Calu3 (cell line): ENCODE measurements around the gene HBP1. TPM values are rescaled to one million over a fixed set of nuclear protein-coding genes. Genes with fewer than 3 reads are reported as not detected.

ENCODE experiments used
- BruUV-seq: library from RNA; stranded (reverse); fragments of 400-500 nt; replicated peaks from 2 replicates; lab custom pipeline; 2021; lab: Mats Ljungman, UMichigan
- CTCF ChIA-PET: fragments of 300-600 bp; sonication (Branson Sonifier 250); formaldehyde crosslinking; loops from one replicate; lab custom pipeline; 2022; ENCODE audit warnings: antibody characterized with exemption; lab: Charles Lee
- DNase-seq: peaks from one replicate; pipeline ENCODE4 v3.0.0; 2022
- H3K27ac Mint-ChIP-seq: one replicate; pipeline ENCODE4 v1.8.0; 2022; ENCODE audit warnings: mixed read lengths; ENCODE audit not compliant: unreplicated experiment
- H3K27me3 Mint-ChIP-seq: one replicate; pipeline ENCODE4 v1.8.0; 2022; ENCODE audit warnings: mixed read lengths; ENCODE audit not compliant: unreplicated experiment
- H3K36me3 Mint-ChIP-seq: one replicate; pipeline ENCODE4 v1.8.0; 2022; ENCODE audit warnings: mild to moderate bottlenecking, moderate library complexity, mixed read lengths; ENCODE audit not compliant: insufficient read depth, unreplicated experiment
- H3K4me1 Mint-ChIP-seq: one replicate; pipeline ENCODE4 v1.8.0; 2022; ENCODE audit warnings: mild to moderate bottlenecking, low read depth, mixed read lengths; ENCODE audit not compliant: unreplicated experiment
- H3K4me3 Mint-ChIP-seq: one replicate; pipeline ENCODE4 v1.8.0; 2022; ENCODE audit warnings: mild to moderate bottlenecking, low read depth, moderate library complexity, mixed read lengths; ENCODE audit not compliant: unreplicated experiment
- H3K9me3 Mint-ChIP-seq: one replicate; pipeline ENCODE4 v1.8.0; 2022; ENCODE audit warnings: low read depth, mixed read lengths; ENCODE audit not compliant: unreplicated experiment
- CTCF ChIP-seq: fragments of 200-600 bp; IDR thresholded peaks from one replicate; pipeline ENCODE4 v1.8.0; 2022; ENCODE audit warnings: antibody characterized with exemption; ENCODE audit not compliant: unreplicated experiment
- intact Hi-C: fragments of 100-400 bp; cut with micrococcal nuclease; formaldehyde crosslinking; loops from one replicate; pipeline ENCODE4 v1.10.0; 2022; ENCODE audit not compliant: unreplicated experiment
- total RNA-seq: library from RNA; stranded (reverse); gene quantifications from 2 replicates; pipeline ENCODE4 v1.2.3, GENCODE V29; 2022

HBP1 gene
- total RNA-seq, 1 experiment from 2014 or later: 32.0 TPM

DNA sequence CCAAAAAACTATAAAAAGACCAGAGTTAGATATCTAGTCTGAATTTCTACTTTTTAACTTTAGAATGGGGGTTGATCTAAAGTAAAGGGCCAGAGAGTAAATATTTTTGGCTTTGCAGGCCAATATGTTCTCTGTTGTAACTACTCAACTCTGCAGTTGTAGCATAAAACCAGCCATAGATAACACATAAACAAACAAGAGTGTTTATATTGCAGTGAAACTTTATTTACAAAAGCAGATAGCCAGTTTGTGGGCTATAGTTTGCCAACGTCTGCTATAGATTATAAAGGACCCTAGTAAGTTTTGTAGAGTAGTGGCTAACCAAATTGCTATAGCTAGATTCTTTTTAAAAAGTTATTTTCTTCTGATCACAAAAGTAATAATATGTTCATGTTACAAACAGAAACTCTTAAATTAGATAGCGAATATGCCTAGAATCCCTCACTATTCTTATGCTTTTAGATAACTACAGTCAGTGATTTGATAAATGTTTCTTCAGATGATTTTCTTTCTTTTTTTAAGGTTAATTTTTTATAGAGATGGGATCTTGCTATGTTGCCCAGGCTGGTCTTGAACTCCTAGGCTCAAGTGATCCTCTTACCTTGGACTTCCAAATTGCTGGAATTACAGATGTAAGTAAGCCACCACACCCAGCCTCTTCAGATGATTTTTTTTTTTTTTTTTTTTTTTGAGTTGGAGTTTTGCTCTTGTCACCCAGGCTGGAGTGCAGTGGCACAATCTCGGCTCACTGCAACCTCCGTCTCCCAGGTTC is 23.6 kb upstream of the HBP1 start:
- Mint-ChIP-seq H3K27ac (no peak overlapping the region), H3K9me3 (no peaks in the 10 kb centered on the region), H3K4me1 (no peaks in the 10 kb centered on the region), H3K4me3 (no peak overlapping the region), H3K36me3 (no peaks in the 10 kb centered on the region), H3K27me3 (no peaks in the 10 kb centered on the region)
- intact Hi-C loops: loop anchor here (10.0 kb wide), 1 partner anchor 100 kb away; the partner anchor contains the start of gene PRKAR2B
- TF ChIP-seq CTCF: no peak
- CTCF ChIA-PET: no interaction called here
- no peak for DNase-seq
- no TSS peak for BruUV-seq

DNA sequence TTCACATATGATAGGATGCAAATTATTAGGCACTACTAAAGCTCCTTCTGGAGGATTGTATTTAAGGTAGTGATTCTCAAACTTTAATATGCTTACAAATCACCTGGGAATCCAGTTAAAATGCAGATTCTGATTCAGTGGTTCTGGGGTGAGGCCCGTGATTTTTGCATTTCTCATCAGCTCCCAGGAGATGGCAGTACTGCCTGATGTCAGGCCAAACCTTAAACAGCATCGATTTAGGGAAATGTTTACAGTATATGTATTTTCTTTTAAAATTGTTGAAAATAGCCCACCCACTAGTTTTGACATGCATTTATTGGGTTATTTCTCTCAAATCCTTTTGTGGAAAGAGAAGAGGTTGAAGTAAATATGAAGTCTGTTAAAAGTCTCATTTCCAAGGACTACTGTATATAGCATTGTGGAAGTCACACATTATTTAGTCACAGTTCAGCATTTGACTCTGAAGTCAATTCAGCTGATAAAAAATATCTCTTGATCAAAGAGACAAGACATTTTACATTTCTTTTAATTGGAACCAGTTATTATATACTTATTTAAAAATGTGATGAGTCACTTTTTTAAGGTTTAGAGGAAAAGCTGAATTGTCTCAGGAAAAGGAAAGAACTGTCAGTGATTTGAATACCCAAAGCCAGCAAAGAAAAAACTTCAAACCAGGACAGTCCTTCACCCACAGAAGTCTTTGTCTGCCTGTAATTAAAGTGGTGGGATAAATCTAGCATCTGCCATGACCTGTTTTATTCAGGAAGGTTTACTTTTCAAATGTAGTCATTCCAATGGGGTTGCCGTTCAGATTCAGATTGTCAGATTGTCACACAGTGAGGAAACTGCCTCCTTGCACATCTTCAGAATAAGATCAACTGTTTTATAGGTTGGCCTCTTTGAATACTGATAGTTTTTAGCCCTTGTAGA is 21.1 kb upstream of the HBP1 start:
- no peaks in the 10 kb centered on the region for H3K36me3 Mint-ChIP-seq
- no peak overlapping the region for H3K27ac Mint-ChIP-seq
- H3K4me3 Mint-ChIP-seq: no peak overlapping the region
- H3K9me3 Mint-ChIP-seq: no peaks in the 10 kb centered on the region
- intact Hi-C loops: loop anchor here (10.0 kb wide), 1 partner anchor 103 kb away; the partner anchor contains the start of gene PRKAR2B
- CTCF ChIA-PET: interaction anchor here (0.8 to 0.9 kb wide), 2 partner anchors 21 to 200 kb away, joined by 4 read pairs; partner anchors contain the start of gene HBP1
- no peaks in the 10 kb centered on the region for H3K27me3 Mint-ChIP-seq
- peak; percentile 15 for TF ChIP-seq CTCF
- peak; percentile 30 for DNase-seq
- H3K4me1 Mint-ChIP-seq: peaks cover 9% of the 10 kb centered on the region
- no TSS peak for BruUV-seq

- H3K4me1 Mint-ChIP-seq: peaks cover 9% of the 10 kb centered on the region
- H3K36me3 Mint-ChIP-seq: no peaks in the 10 kb centered on the region
- H3K27me3 Mint-ChIP-seq: no peaks in the 10 kb centered on the region
- no TSS peak for BruUV-seq
- no peak overlapping the region for H3K4me3 Mint-ChIP-seq
- no peak for DNase-seq
- no peak overlapping the region for H3K27ac Mint-ChIP-seq
- intact Hi-C loops: loop anchor here (10.0 kb wide), 1 partner anchor 104 kb away; the partner anchor contains the start of gene PRKAR2B
- no peak for TF ChIP-seq CTCF
- H3K9me3 Mint-ChIP-seq: no peaks in the 10 kb centered on the region
- CTCF ChIA-PET: no interaction called here
Measured at GRCh38 chr7:107148721-107149120, 20.1 kb upstream of the HBP1 start.

DNA sequence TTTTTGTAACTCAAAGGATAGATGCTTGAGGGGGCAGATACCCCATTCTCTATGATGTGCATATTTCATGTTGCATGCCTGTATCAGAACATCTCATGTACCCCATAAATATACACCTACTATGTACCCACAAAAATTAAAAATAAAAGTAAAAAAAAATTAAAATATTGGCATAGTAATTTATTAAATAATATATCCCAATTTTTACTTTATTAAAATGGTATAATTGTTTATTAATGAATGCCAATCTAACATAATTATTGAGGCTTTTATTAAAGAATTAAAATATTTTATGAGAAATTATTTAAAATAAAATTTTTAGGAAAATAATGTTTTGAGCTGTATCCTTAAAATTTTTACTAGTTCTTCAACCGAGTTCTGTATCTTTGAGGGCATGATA is 18.9 kb upstream of the HBP1 start:
- BruUV-seq: no TSS peak
- CTCF ChIA-PET: interaction anchor here (0.6 to 0.8 kb wide), 4 partner anchors 26 to 357 kb away, joined by 3 to 6 read pairs (median 4); no protein-coding TSS in a partner anchor
- Mint-ChIP-seq H3K36me3 (no peaks in the 10 kb centered on the region), H3K9me3 (no peaks in the 10 kb centered on the region), H3K27ac (no peak overlapping the region), H3K4me3 (no peak overlapping the region), H3K4me1 (peaks cover 9% of the 10 kb centered on the region), H3K27me3 (no peaks in the 10 kb centered on the region)
- intact Hi-C loops: loop anchor here (1.0 to 10.0 kb wide), 4 partner anchors 105 to 975 kb away; partner anchors contain the start of gene PRKAR2B
- TF ChIP-seq CTCF: no peak
- DNase-seq: no peak
